ENCODE results near the gene ARID5B.

The ARID5B gene

GRCh38 chr10:62081341-62082270, 180.1 kb downstream of the ARID5B start:
- DNase-seq = no peak

GRCh38 chr10:62082271-62082656, 180.8 kb downstream of the ARID5B start:
- no peak for DNase-seq

GRCh38 chr10:62082729-62083411, 181.4 kb downstream of the ARID5B start:
- peak in 1 of 2 donors; percentile 33 for DNase-seq

- no peak for DNase-seq
Measured at GRCh38 chr10:62083412-62084267, 182.1 kb downstream of the ARID5B start.

- no peak for DNase-seq
Measured at GRCh38 chr10:62084451-62084850, 183.0 kb downstream of the ARID5B start.

GRCh38 chr10:62085404-62085803, 183.9 kb downstream of the ARID5B start:
- no peak for DNase-seq

GRCh38 chr10:62085821-62086220, 184.3 kb downstream of the ARID5B start:
- DNase-seq = no peak

- DNase-seq = no peak
Measured at GRCh38 chr10:62087329-62087728, 185.8 kb downstream of the ARID5B start.

GRCh38 chr10:62088786-62089185, 187.3 kb downstream of the ARID5B start:
- DNase-seq = no peak

- DNase-seq = no peak
Measured at GRCh38 chr10:62092301-62093030, 191.0 kb downstream of the ARID5B start.

GRCh38 chr10:62093863-62094291, 192.4 kb downstream of the ARID5B start:
- no peak for DNase-seq

GRCh38 chr10:62095181-62096122, 194.0 kb downstream of the ARID5B start:
- no peak for DNase-seq

- DNase-seq = no peak
Measured at GRCh38 chr10:62096256-62096933, 194.9 kb downstream of the ARID5B start.

- DNase-seq = no peak
Measured at GRCh38 chr10:62098278-62099121, 197.0 kb downstream of the ARID5B start.

- DNase-seq = no peak
Measured at GRCh38 chr10:62099299-62099698, 197.8 kb downstream of the ARID5B start.

GRCh38 chr10:62103857-62104256, 202.4 kb downstream of the ARID5B start:
- no peak for DNase-seq

GRCh38 chr10:62106929-62107519, 205.5 kb downstream of the ARID5B start:
- no peak for DNase-seq

GRCh38 chr10:62108759-62109586, 207.5 kb downstream of the ARID5B start:
- no peak for DNase-seq

All from stimulated activated CD4-positive, alpha-beta T cell treated with anti-CD3 and anti-CD28 coated beads, Interleukin-2, amount 100 ng/mL, for 24 hours (primary cell).